K562 (cell line): ENCODE measurements around the gene CCND3. TPM values are rescaled to one million over a fixed set of nuclear protein-coding genes. Genes with fewer than 3 reads are reported as not detected.

Source experiments
- CXXC5 ChIP-seq: fragments of 250-450 bp; sonication (Bioruptor Pico); IDR thresholded peaks from 2 replicates; pipeline ENCODE4 v1.8.0; 2022; ENCODE audit warnings: inconsistent platforms, mild to moderate bottlenecking, moderate library complexity
- DACH1 ChIP-seq: fragments of 450-650 bp; IDR thresholded peaks from 2 replicates; pipeline ENCODE4 v1.6.1; 2018; ENCODE audit not compliant: partially characterized antibody
- DDX20 ChIP-seq: fragments of 450-650 bp; IDR thresholded peaks from 2 replicates; pipeline ENCODE4 v1.6.1; 2016; ENCODE audit warnings: missing genetic modification characterization, low read depth, mild to moderate bottlenecking, missing compliant biosample characterization, moderate library complexity
- DPF2 ChIP-seq: fragments of 450-650 bp; IDR thresholded peaks from 2 replicates; pipeline ENCODE4 v1.6.1; 2016
- ESRRA ChIP-seq: fragments of 450-650 bp; IDR thresholded peaks from 2 replicates; pipeline ENCODE4 v1.6.1; 2014; ENCODE audit warnings: low read depth, mild to moderate bottlenecking, moderate library complexity, borderline replicate concordance
- GTF2F1 ChIP-seq: IDR thresholded peaks from 2 replicates; pipeline ENCODE4 v1.6.1; 2011; ENCODE audit warnings: low read depth, low read length, improper control_type of control experiment
- HLTF ChIP-seq: fragments of 450-650 bp; IDR thresholded peaks from 2 replicates; pipeline ENCODE4 v1.6.1; 2016
- KDM1A ChIP-seq, 2 experiments: fragments of 450-650 bp; IDR thresholded peaks; 2 replicates each; pipeline ENCODE4 v1.6.1; 2016; ENCODE audit warnings: mild to moderate bottlenecking in 2 of 2
- MBD2 ChIP-seq: sonication (generic); IDR thresholded peaks from 2 replicates; pipeline ENCODE4 v1.6.1; 2016; ENCODE audit warnings: low read depth, borderline replicate concordance
- MLLT1 ChIP-seq, 2 experiments: fragments of 450-650 bp; IDR thresholded peaks; 2 replicates each; pipeline ENCODE4 v1.6.1; 2016
- MYBL2 ChIP-seq, 2 experiments: fragments of 450-650 bp in 1 of 2; sonication (generic) in 1 of 2; formaldehyde crosslinking in 1 of 2; IDR thresholded peaks; 2 replicates each; pipeline versions ENCODE4 v1.6.1 to v1.8.1; 2017 to 2022; ENCODE audit warnings: borderline replicate concordance in 1 of 2, inconsistent platforms in 1 of 2, low read depth in 1 of 2, mild to moderate bottlenecking in 1 of 2, missing genetic modification reagents in 1 of 2, moderate library complexity in 1 of 2
- MYNN ChIP-seq, 2 experiments: sonication (generic); formaldehyde crosslinking in 1 of 2; IDR thresholded peaks; 2 replicates each; pipeline versions ENCODE4 v1.5.0 to v1.6.1; 2016 to 2020; ENCODE audit warnings: antibody characterized with exemption in 1 of 2, missing genetic modification reagents in 1 of 2
- NELFE ChIP-seq: IDR thresholded peaks from 2 replicates; pipeline ENCODE4 v1.6.1; 2011; ENCODE audit warnings: mild to moderate bottlenecking; ENCODE audit not compliant: insufficient read depth, insufficient read length
- OTX1 ChIP-seq: fragments of 450-650 bp; formaldehyde crosslinking; IDR thresholded peaks from 2 replicates; pipeline ENCODE4 v1.4.0; 2022; ENCODE audit warnings: mild to moderate bottlenecking
- PRPF4 ChIP-seq: fragments of 200-400 bp; formaldehyde crosslinking; IDR thresholded peaks from one replicate; pipeline ENCODE4 v1.6.1; 2017; ENCODE audit warnings: low read length, low read depth, mild to moderate bottlenecking; ENCODE audit not compliant: insufficient read depth, poor library complexity, severe bottlenecking
- RBM14 ChIP-seq: fragments of 200-400 bp; formaldehyde crosslinking; IDR thresholded peaks from 2 replicates; pipeline ENCODE4 v1.6.1; 2018; ENCODE audit warnings: low read depth, mild to moderate bottlenecking, low read length, moderate library complexity, borderline replicate concordance; ENCODE audit not compliant: insufficient read depth
- SNAPC5 ChIP-seq: fragments of 250-450 bp; sonication (Bioruptor Pico); IDR thresholded peaks from 2 replicates; pipeline ENCODE4 v1.8.0; 2021; ENCODE audit warnings: moderate library complexity, mild to moderate bottlenecking, inconsistent platforms
- SOX6 ChIP-seq: fragments of 450-650 bp; IDR thresholded peaks from 2 replicates; pipeline ENCODE4 v1.6.1; 2014; ENCODE audit warnings: mild to moderate bottlenecking
- TAF1 ChIP-seq: IDR thresholded peaks from 2 replicates; pipeline ENCODE4 v1.6.1; 2011; ENCODE audit warnings: mild to moderate bottlenecking, low read length, moderate library complexity; ENCODE audit not compliant: insufficient read depth, control insufficient read depth, severe bottlenecking; ENCODE audit errors: extremely low read depth
- TEAD2 ChIP-seq: fragments of 450-650 bp; IDR thresholded peaks from 2 replicates; pipeline ENCODE4 v1.6.1; 2016; ENCODE audit warnings: missing genetic modification characterization, control low read depth, missing compliant biosample characterization
- TRIM24 ChIP-seq, 2 experiments: fragments of 450-650 bp; IDR thresholded peaks; 2 replicates each; pipeline ENCODE4 v1.6.1; 2016
- XRCC3 ChIP-seq: fragments of 450-650 bp; IDR thresholded peaks from 2 replicates; pipeline ENCODE4 v1.6.1; 2017; ENCODE audit warnings: mild to moderate bottlenecking, moderate library complexity
- ZBED1 ChIP-seq: IDR thresholded peaks from 2 replicates; pipeline ENCODE4 v1.6.1; 2014
- ZFPM2 ChIP-seq: fragments of 250-450 bp; sonication (Bioruptor Pico); IDR thresholded peaks from 2 replicates; pipeline ENCODE4 v1.5.1; 2022; ENCODE audit warnings: mild to moderate bottlenecking
- ZNF121 ChIP-seq: sonication (generic); formaldehyde crosslinking; conservative IDR thresholded peaks from 2 replicates; pipeline ENCODE4 v1.8.0; 2022; ENCODE audit warnings: missing genetic modification reagents
- ZNF140 ChIP-seq: fragments of 250-450 bp; sonication (Bioruptor Pico); IDR thresholded peaks from 2 replicates; pipeline ENCODE4 v1.8.0; 2021; ENCODE audit warnings: moderate library complexity, mild to moderate bottlenecking, inconsistent platforms
- ZNF561 ChIP-seq: fragments of 450-650 bp; formaldehyde crosslinking; conservative IDR thresholded peaks from 2 replicates; pipeline ENCODE4 v1.4.0; 2020; ENCODE audit warnings: mild to moderate bottlenecking, moderate library complexity
- ZNF586 ChIP-seq: fragments of 450-650 bp; formaldehyde crosslinking; conservative IDR thresholded peaks from 2 replicates; pipeline ENCODE4 v1.4.0; 2020; ENCODE audit warnings: mild to moderate bottlenecking, moderate library complexity
- polyA plus RNA-seq, 8 experiments: library from polyadenylated mRNA; depleted of rRNA in 4 of 8; stranded (reverse) in 5 of 8; unstranded in 3 of 8; fragments of >200 nt; fragmentation: Nextera tagmentation in 2 of 8; fragmentation: Illumina TruSeq in 1 of 8; extraction: Ambion mirVana in 2 of 8; extraction: Trizol in 1 of 8; gene quantifications; 2 replicates each; pipeline versions ENCODE4 v1.2.1 to v1.2.3, GENCODE V29; 2011 to 2014; ENCODE audit warnings: inconsistent platforms in 1 of 8, missing spikeins in 1 of 8
- total RNA-seq, 7 experiments: library from RNA; depleted of rRNA in 6 of 7; stranded (reverse); fragments of >200 nt in 6 of 7; fragmentation: Illumina TruSeq in 2 of 7; extraction: Trizol in 2 of 7; gene quantifications; 2 replicates each; pipeline versions ENCODE4 v1.2.1 to v1.2.3, GENCODE V29; 2011 to 2021; ENCODE audit warnings: low replicate concordance in 1 of 7
- TF ChIP-seq, protein P1 (sequence below): IDR thresholded peaks from 2 replicates; pipeline ENCODE4 v1.6.1; 2012; ENCODE audit warnings: low read depth, low read length, improper control_type of control experiment, borderline replicate concordance

The CCND3 gene
- total and polyA plus RNA-seq, 9 of the 15 experiments (the other 6 are each of a cell fraction or from before 2014, with no cell fraction given): 21.5 to 204 (median 97.4) TPM

DNA sequence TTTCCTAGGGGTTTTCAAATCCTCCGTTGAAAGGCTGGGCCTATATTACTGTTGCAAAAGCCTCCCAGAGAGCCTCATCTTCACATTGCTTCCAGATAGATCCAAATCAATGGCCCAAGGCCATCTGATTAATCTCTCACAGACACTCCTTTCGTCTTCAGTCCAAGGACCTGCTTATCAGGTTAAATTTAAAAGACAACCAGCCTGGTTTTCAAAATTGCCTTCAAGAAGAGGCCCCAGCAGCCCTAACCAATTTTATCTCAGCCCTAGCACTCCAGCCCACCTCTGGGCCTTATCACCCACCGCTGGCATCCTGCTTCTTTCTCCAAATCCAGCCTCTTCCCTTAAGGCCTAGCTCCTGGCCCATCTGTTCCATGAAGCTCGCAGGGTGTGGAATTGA is 15.5 kb upstream of the CCND3 start (continued):
- no peak for TF ChIP-seq MBD2
- no peak for TF ChIP-seq ZNF140 (CRISPR knock-in tag)
- TF ChIP-seq ESRRA: 0 out of 2 replicates have a peak, but pooled peaks have one; percentile 21
- TF ChIP-seq HLTF: no peak
- no peak for TF ChIP-seq ZFPM2
- no peak for TF ChIP-seq OTX1 (CRISPR knock-in tag)
- no peak for TF ChIP-seq PRPF4
- no peak for TF ChIP-seq TAF1
- no peak for TF ChIP-seq ZNF561 (CRISPR knock-in tag)
- peak; percentile 33 for TF ChIP-seq DACH1
- TF ChIP-seq ZBED1: no peak
- no peak for TF ChIP-seq ZNF121 (CRISPR knock-in tag)
- no peak; the same call in 1 of the 2 replicates for TF ChIP-seq MYBL2 (IDR thresholded peaks at IDR 0.05; ENCODE audit: low read depth)
- TF ChIP-seq MYBL2 (CRISPR knock-in tag; IDR thresholded peaks at IDR 0.05; ENCODE audit: borderline replicate concordance): no peak
- peak; percentile 66; the same call in 1 of the 2 replicates for TF ChIP-seq MYNN (IDR thresholded peaks at IDR 0.05)
- TF ChIP-seq MYNN (CRISPR knock-in tag; IDR thresholded peaks at IDR 0.05): no peak
- TF ChIP-seq SOX6: peak; percentile 63; the same call in 1 of the 2 replicates
- TF ChIP-seq NELFE: no peak
- TF ChIP-seq GTF2F1: no peak
- peak; percentile 88 for TF ChIP-seq DPF2
- TF ChIP-seq TRIM24 (IDR thresholded peaks at IDR 0.05): peak; percentile 32 to 72; a peak in 3 of 4 replicates
- TF ChIP-seq CXXC5: peak; percentile 82
- TF ChIP-seq, protein P1, sequence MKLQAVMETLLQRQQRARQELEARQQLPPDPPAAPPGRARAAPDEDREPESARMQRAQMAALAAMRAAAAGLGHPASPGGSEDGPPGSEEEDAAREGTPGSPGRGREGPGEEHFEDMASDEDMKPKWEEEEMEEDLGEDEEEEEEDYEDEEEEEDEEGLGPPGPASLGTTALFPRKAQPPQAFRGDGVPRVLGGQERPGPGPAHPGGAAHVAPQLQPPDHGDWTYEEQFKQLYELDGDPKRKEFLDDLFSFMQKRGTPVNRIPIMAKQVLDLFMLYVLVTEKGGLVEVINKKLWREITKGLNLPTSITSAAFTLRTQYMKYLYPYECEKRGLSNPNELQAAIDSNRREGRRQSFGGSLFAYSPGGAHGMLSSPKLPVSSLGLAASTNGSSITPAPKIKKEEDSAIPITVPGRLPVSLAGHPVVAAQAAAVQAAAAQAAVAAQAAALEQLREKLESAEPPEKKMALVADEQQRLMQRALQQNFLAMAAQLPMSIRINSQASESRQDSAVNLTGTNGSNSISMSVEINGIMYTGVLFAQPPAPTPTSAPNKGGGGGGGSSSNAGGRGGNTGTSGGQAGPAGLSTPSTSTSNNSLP: peak; percentile 81; the same call in 1 of the 2 replicates
- TF ChIP-seq MLLT1 (IDR thresholded peaks at IDR 0.05): no peak
- TF ChIP-seq SNAPC5: no peak
- TF ChIP-seq KDM1A (IDR thresholded peaks at IDR 0.05): peak; percentile 11 to 38; a peak in 3 of 4 replicates
- TF ChIP-seq XRCC3: no peak
- TF ChIP-seq DDX20 (tag): no peak
- no peak for TF ChIP-seq RBM14
- TF ChIP-seq TEAD2 (tag): no peak
- no peak for TF ChIP-seq ZNF586 (CRISPR knock-in tag)
